MCF 10A (cell line): ENCODE results near the gene MELTF. TPM values are rescaled to one million over a fixed set of nuclear protein-coding genes. Genes with fewer than 3 reads are reported as not detected.

Source experiments
- BruUV-seq: library from RNA; stranded (reverse); fragments of 400-500 nt; replicated peaks from 2 replicates; lab custom pipeline; 2021; lab: Mats Ljungman, UMichigan
- CTCF ChIA-PET: fragments of 300-600 bp; sonication (Branson Sonifier 250); formaldehyde crosslinking; extraction: SDS; loops from one replicate; lab custom pipeline; 2021; ENCODE audit warnings: antibody characterized with exemption, inconsistent platforms; lab: Yijun Ruan, JAX
- POLR2A ChIA-PET: fragments of 300-600, 350-650 bp; sonication (Branson Sonifier 250); formaldehyde crosslinking; extraction: SDS; loops from one replicate; lab custom pipeline; 2020; ENCODE audit warnings: antibody characterized with exemption, inconsistent platforms; lab: Yijun Ruan, JAX
- DNase-seq: peaks from one replicate; pipeline ENCODE4 v3.0.0-alpha.2; 2018; ENCODE audit not compliant: unreplicated experiment
- H3K27ac Mint-ChIP-seq: one replicate; pipeline ENCODE4 v1.8.0; 2022; ENCODE audit warnings: mild to moderate bottlenecking, low read depth, mixed read lengths; ENCODE audit not compliant: unreplicated experiment
- H3K27me3 Mint-ChIP-seq: one replicate; pipeline ENCODE4 v1.8.0; 2022; ENCODE audit warnings: mixed read lengths; ENCODE audit not compliant: insufficient read depth, unreplicated experiment
- H3K36me3 Mint-ChIP-seq: one replicate; pipeline ENCODE4 v1.8.0; 2022; ENCODE audit warnings: mild to moderate bottlenecking, moderate library complexity, mixed read lengths; ENCODE audit not compliant: insufficient read depth, unreplicated experiment
- H3K4me1 Mint-ChIP-seq: one replicate; pipeline ENCODE4 v1.8.0; 2022; ENCODE audit warnings: mixed read lengths; ENCODE audit not compliant: insufficient read depth, unreplicated experiment
- H3K4me3 Mint-ChIP-seq: one replicate; pipeline ENCODE4 v1.8.0; 2022; ENCODE audit warnings: mild to moderate bottlenecking, moderate library complexity, mixed read lengths; ENCODE audit not compliant: unreplicated experiment
- H3K9me3 Mint-ChIP-seq: one replicate; pipeline ENCODE4 v1.8.0; 2022; ENCODE audit warnings: mixed read lengths; ENCODE audit not compliant: unreplicated experiment
- CTCF ChIP-seq: fragments of 200-600 bp; IDR thresholded peaks from one replicate; pipeline ENCODE4 v1.8.0; 2022; ENCODE audit warnings: antibody characterized with exemption, mild to moderate bottlenecking; ENCODE audit not compliant: unreplicated experiment
- intact Hi-C: fragments of 100-400 bp; cut with micrococcal nuclease; formaldehyde crosslinking; loops from 2 replicates; pipeline ENCODE4 v1.14.1; 2022
- total RNA-seq: library from RNA; stranded (reverse); gene quantifications from 2 replicates; pipeline ENCODE4 v1.2.3, GENCODE V29; 2022

Gene MELTF
- total RNA-seq, 1 experiment from 2014 or later = 9.1 TPM

- Mint-ChIP-seq H3K9me3 (no peaks in the 10 kb centered on the region), H3K4me1 (peaks cover 3% of the 10 kb centered on the region), H3K4me3 (no peak overlapping the region), H3K36me3 (no peaks in the 10 kb centered on the region), H3K27ac (no peak overlapping the region), H3K27me3 (no peaks in the 10 kb centered on the region)
- no peak for TF ChIP-seq CTCF
- ChIA-PET CTCF (interaction anchor here (1.7 to 2.2 kb wide), 2 partner anchors 11 to 21 kb away, joined by 6 to 11 read pairs; no protein-coding TSS in a partner anchor), POLR2A (no interaction called here)
- BruUV-seq = no TSS peak
- intact Hi-C loops = no loop called here
- DNase-seq = no peak
Observed at GRCh38 chr3:196991581-196992460, 37.8 kb downstream of the MELTF start.

GRCh38 chr3:196990601-196991007 lies 39.0 kb downstream of the MELTF start:
- ChIA-PET POLR2A (interaction anchor here (1.1 kb wide), 1 partner anchor 13 kb away, joined by 3 read pairs; no protein-coding TSS in a partner anchor), CTCF (interaction anchor here (0.7 to 1.7 kb wide), 3 partner anchors 12 to 402 kb away, joined by 3 to 6 read pairs (median 3); no protein-coding TSS in a partner anchor)
- no peaks in the 10 kb centered on the region for H3K9me3 Mint-ChIP-seq
- no peak for TF ChIP-seq CTCF
- no peaks in the 10 kb centered on the region for H3K27me3 Mint-ChIP-seq
- no peak for DNase-seq
- BruUV-seq = no TSS peak
- intact Hi-C loops = no loop called here
- no peak overlapping the region for H3K4me3 Mint-ChIP-seq
- no peaks in the 10 kb centered on the region for H3K36me3 Mint-ChIP-seq
- no peak overlapping the region for H3K27ac Mint-ChIP-seq
- no peaks in the 10 kb centered on the region for H3K4me1 Mint-ChIP-seq

GRCh38 chr3:196989721-196990262 lies 39.8 kb downstream of the MELTF start:
- TF ChIP-seq CTCF = no peak
- Mint-ChIP-seq H3K4me1 (no peaks in the 10 kb centered on the region), H3K36me3 (no peaks in the 10 kb centered on the region), H3K27ac (no peak overlapping the region), H3K9me3 (no peaks in the 10 kb centered on the region), H3K4me3 (no peak overlapping the region), H3K27me3 (peaks cover 7% of the 10 kb centered on the region)
- no TSS peak for BruUV-seq
- intact Hi-C loops = no loop called here
- ChIA-PET POLR2A (interaction anchor here (1.1 kb wide), 1 partner anchor 13 kb away, joined by 3 read pairs; no protein-coding TSS in a partner anchor), CTCF (interaction anchor here (0.7 to 1.7 kb wide), 2 partner anchors 19 to 402 kb away, joined by 3 to 6 read pairs; no protein-coding TSS in a partner anchor)
- no peak for DNase-seq
